Sigmoid colon (tissue), 7 donors: Measurements from ENCODE around the gene OIP5. TPM values are rescaled to one million over a fixed set of nuclear protein-coding genes. Genes with fewer than 3 reads are reported as not detected.
"Not testable (repeated sequence)": the region's sequence is repeated elsewhere in the genome, so short reads cannot be mapped to it uniquely, and the experiment has no call there.

Source experiments
- DNase-seq: peaks from one replicate; pipeline ENCODE4 v3.0.0-alpha.2; 2019
- H3K27ac ChIP-seq, 4 donors: fragments of 200-600 bp; sonication (generic); one replicate each; pipeline ENCODE4 v1.5.1; 2016 to 2019; ENCODE audit warnings: mild to moderate bottlenecking in 1 of 4
- H3K27me3 ChIP-seq, 3 donors: fragments of 200-600 bp; sonication (generic); one replicate each; pipeline ENCODE4 v1.5.1; 2019; ENCODE audit warnings: mild to moderate bottlenecking in 1 of 3
- H3K36me3 ChIP-seq, 4 donors: fragments of 200-600 bp; sonication (generic); one replicate each; pipeline ENCODE4 v1.5.1; 2016 to 2019
- H3K4me1 ChIP-seq, 4 donors: fragments of 200-600 bp; sonication (generic); one replicate each; pipeline ENCODE4 v1.5.1; 2017 to 2019
- H3K4me3 ChIP-seq, 4 donors: fragments of 200-600 bp; sonication (generic); one replicate each; pipeline ENCODE4 v1.5.1; 2017 to 2019; ENCODE audit warnings: mild to moderate bottlenecking in 2 of 4, moderate library complexity in 1 of 4
- H3K9me3 ChIP-seq, 4 donors: fragments of 200-600 bp in 3 of 4; sonication (generic) in 3 of 4; one replicate each; pipeline versions ENCODE4 v1.5.1 to v1.6.1; 2013 to 2019
- EP300 ChIP-seq, 4 donors: sonication (generic); formaldehyde crosslinking; IDR thresholded peaks; one replicate each; pipeline ENCODE4 v1.6.1; 2017; ENCODE audit warnings: antibody characterized with exemption in 4 of 4
- POLR2A ChIP-seq, 2 donors: fragments of 450-650 bp; IDR thresholded peaks; one replicate each; pipeline ENCODE4 v1.6.1; 2016; ENCODE audit warnings: antibody characterized with exemption in 2 of 2, mild to moderate bottlenecking in 2 of 2, moderate library complexity in 2 of 2
- POLR2AphosphoS5 ChIP-seq, 4 donors: sonication (generic); formaldehyde crosslinking; IDR thresholded peaks; one replicate each; pipeline ENCODE4 v1.6.1; 2017; ENCODE audit warnings: antibody characterized with exemption in 4 of 4
- WGBS, 2 donors: extraction: QIAGEN DNeasy Blood & Tissue Kit; methylation state at CpG; one replicate each; pipeline ENCODE4 v1.1.7; 2013; 5-methylcytosine and 5-hydroxymethylcytosine counted together
- intact Hi-C: fragments of 100-400 bp; cut with DNase I; formaldehyde crosslinking; loops from one replicate; pipeline ENCODE4 v1.15.1; 2023
- polyA plus RNA-seq, 3 donors: library from polyadenylated mRNA; stranded (reverse); fragments of 200-250 nt; gene quantifications; one replicate each; pipeline ENCODE4 v1.2.3, GENCODE V29; 2013
- total RNA-seq, 4 donors: library from RNA; depleted of rRNA; stranded (reverse); fragments of >200 nt; gene quantifications; one replicate each; pipeline ENCODE4 v1.1.0, GENCODE V29; 2016
- TF ChIP-seq, protein P1 (sequence below), 4 experiments: fragments of 450-650 bp in 3 of 4; fragments of 200-600 bp in 1 of 4; IDR thresholded peaks; one replicate each; pipeline ENCODE4 v1.5.1; 2016 to 2019; ENCODE audit warnings: antibody characterized with exemption in 4 of 4, mild to moderate bottlenecking in 3 of 4, moderate library complexity in 2 of 4
- donor health status: healthy with polysubstance abuse.
- donor health status: Bipolar disorder and iron deficiency.
- donor health status: healthy.

Gene OIP5
- total and polyA plus RNA-seq, 7 donors = 0.71 to 10.8 (median 1.8) TPM; not detected in 2

DNA sequence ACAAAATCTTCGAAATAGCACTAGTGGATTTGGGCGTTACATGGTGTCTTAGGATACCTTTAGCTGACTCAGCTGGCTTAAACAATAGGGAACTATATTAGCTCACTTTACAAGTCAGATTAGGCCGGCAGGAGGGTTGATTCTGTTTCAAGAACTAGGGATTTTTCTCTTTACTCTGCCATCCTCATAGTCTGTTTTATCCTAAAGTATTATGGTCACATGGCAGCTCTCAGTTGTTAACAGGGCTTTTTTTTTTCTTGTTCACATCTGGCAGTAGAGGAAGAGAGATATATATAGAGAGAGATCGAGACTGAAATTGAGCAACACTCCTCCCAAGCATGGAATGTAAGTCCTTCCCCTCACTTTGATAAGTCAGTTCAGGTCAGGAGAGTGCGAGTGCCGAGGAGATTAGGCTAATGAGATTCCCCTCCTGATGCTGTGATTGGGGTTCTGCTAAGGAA, 68.5 kb downstream of the OIP5 start:
- Histone ChIP-seq H3K9me3 (no peaks in the 10 kb centered on the region), H3K27ac (no peak overlapping the region), H3K27me3 (no peaks in the 10 kb centered on the region), H3K36me3 (peaks cover 0 to 48% (median 26%) of the 10 kb centered on the region in 4 donors), H3K4me3 (no peak overlapping the region), H3K4me1 (no peaks in the 10 kb centered on the region)
- no peak for TF ChIP-seq EP300 (IDR thresholded peaks at IDR 0.05)
- TF ChIP-seq, protein P1, sequence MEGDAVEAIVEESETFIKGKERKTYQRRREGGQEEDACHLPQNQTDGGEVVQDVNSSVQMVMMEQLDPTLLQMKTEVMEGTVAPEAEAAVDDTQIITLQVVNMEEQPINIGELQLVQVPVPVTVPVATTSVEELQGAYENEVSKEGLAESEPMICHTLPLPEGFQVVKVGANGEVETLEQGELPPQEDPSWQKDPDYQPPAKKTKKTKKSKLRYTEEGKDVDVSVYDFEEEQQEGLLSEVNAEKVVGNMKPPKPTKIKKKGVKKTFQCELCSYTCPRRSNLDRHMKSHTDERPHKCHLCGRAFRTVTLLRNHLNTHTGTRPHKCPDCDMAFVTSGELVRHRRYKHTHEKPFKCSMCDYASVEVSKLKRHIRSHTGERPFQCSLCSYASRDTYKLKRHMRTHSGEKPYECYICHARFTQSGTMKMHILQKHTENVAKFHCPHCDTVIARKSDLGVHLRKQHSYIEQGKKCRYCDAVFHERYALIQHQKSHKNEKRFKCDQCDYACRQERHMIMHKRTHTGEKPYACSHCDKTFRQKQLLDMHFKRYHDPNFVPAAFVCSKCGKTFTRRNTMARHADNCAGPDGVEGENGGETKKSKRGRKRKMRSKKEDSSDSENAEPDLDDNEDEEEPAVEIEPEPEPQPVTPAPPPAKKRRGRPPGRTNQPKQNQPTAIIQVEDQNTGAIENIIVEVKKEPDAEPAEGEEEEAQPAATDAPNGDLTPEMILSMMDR (IDR thresholded peaks at IDR 0.05) = no peak
- TF ChIP-seq POLR2AphosphoS5 (IDR thresholded peaks at IDR 0.05) = no peak
- no peak for TF ChIP-seq POLR2A (IDR thresholded peaks at IDR 0.05)
- no peak for DNase-seq
- 82 to 90% methylated on average over 6 of the region's 6 CpGs for WGBS, 2 donors
- intact Hi-C loops = no loop called here

DNA sequence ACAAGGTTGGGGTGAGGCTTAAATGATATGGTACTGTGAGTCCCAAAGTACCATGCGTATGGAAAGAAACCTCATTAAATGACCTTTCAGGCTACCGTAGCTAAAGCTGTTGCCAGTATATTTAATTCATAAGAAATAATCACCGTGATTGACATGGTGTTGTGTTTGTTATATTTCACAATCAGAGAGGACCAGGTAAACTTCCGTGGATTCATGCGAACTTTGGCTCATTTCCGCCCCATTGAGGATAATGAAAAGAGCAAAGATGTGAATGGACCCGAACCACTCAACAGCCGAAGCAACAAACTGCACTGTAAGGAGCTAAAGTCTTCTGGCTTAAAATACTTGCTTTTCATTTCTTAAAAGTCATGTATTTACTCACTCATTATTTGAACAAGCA, 69.8 kb downstream of the OIP5 start:
- intact Hi-C loops = no loop called here
- WGBS, 2 donors = 96 to 97% methylated on average over 8 of the region's 8 CpGs
- TF ChIP-seq, protein P1 (IDR thresholded peaks at IDR 0.05) = no peak
- TF ChIP-seq POLR2AphosphoS5 (IDR thresholded peaks at IDR 0.05) = no peak
- TF ChIP-seq EP300 (IDR thresholded peaks at IDR 0.05) = no peak
- TF ChIP-seq POLR2A (IDR thresholded peaks at IDR 0.05) = no peak

DNA sequence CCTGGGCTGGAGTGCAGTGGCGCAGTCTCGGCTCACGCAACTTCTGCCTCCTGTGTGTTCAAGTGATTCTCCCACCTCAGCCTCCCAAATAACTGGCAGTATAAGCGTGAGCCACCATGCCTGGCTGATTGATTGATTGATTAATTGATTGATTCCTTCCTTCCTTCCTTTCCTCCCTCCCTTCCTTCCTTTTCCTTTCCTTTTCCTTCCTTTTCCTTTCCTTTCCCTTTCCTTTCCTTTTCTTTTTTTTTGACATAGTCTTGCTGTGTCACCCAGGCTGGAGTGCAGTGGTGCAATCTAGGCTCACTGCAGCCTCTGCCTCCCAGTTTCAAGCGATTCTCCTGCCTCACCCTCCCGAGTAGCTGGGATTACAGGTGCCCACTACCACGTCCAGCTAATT, 71.5 kb downstream of the OIP5 start:
- H3K4me1 ChIP-seq, DNase-seq, H3K27ac ChIP-seq, intact Hi-C loops, H3K9me3 ChIP-seq, H3K4me3 ChIP-seq, H3K27me3 ChIP-seq: not testable (repeated sequence)
- WGBS, 2 donors = 96 to 98% methylated on average over 7 of the region's 7 CpGs
- peaks cover 0 to 60% (median 25%) of the 10 kb centered on the region in 4 donors for H3K36me3 ChIP-seq

More for the DNA sequence above, 69.8 kb downstream of the OIP5 start:
- H3K9me3 ChIP-seq = no peaks in the 10 kb centered on the region
- H3K27ac ChIP-seq = no peak overlapping the region
- DNase-seq = no peak
- no peaks in the 10 kb centered on the region for H3K27me3 ChIP-seq
- H3K4me3 ChIP-seq = no peak overlapping the region
- no peaks in the 10 kb centered on the region for H3K4me1 ChIP-seq
- H3K36me3 ChIP-seq = peaks cover 0 to 61% (median 28%) of the 10 kb centered on the region in 4 donors

DNA sequence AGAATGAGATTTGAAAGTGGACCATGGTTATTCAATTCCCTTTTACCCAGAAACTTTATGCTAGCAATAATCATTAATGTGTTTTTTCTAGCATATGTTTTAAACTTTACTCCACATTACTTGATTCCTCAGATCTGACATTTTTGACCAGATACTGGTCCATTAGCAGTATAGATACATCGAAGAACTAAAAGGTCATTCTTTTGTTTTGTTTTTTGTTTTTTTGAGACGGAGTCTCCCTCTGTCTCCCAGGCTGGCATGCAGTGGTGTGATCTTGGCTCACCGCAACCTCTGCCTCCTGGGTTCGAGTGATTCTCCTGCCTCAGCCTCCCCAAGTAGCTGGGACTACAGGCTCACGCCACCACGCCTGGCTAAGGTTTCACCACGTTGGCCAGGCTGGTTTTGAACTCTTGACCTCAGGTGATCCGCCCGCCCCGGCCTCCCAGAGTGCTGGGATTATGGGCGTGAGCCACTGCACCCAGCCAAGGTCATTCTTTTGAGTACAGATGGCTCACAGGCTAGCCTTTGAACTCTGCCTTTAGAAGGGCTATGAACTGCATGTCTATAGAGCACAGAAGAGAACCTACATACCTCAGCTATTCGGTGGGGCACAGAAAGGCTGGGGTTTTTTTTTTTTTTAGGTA, 72.7 kb downstream of the OIP5 start:
- TF ChIP-seq POLR2AphosphoS5 (IDR thresholded peaks at IDR 0.05) (no peak), POLR2A (IDR thresholded peaks at IDR 0.05) (no peak), EP300 (IDR thresholded peaks at IDR 0.05) (no peak)
- TF ChIP-seq, protein P1 (IDR thresholded peaks at IDR 0.05) = no peak
- no peak overlapping the region for H3K27ac ChIP-seq
- H3K36me3 ChIP-seq = peaks cover 0 to 53% (median 20%) of the 10 kb centered on the region in 4 donors
- WGBS, 2 donors = 42 to 65% methylated on average over 12 of the region's 12 CpGs
- H3K4me1 ChIP-seq = no peaks in the 10 kb centered on the region
- H3K4me3 ChIP-seq = no peak overlapping the region
- no peak for DNase-seq
- H3K9me3 ChIP-seq = no peaks in the 10 kb centered on the region
- intact Hi-C loops = no loop called here
- no peaks in the 10 kb centered on the region for H3K27me3 ChIP-seq

Other genes with a start within 250 kb of the OIP5 start
- gene INO80, start 216.3 kb downstream of the OIP5 start, total RNA-seq = 10 to 100 TPM; 17.1 to 36.6 (median 19.4) TPM
- 10 to 100 TPM in 1 of 3 donors, 1 to 10 TPM in 2; 7.2 to 17.9 (median 7.9) TPM for gene INO80, start 216.3 kb downstream of the OIP5 start, polyA plus RNA-seq
- gene EXD1, start 101.8 kb downstream of the OIP5 start, total RNA-seq = not detected
- gene EXD1, start 101.8 kb downstream of the OIP5 start, polyA plus RNA-seq = under 1 TPM in 1 of 3 donors, not detected in 2; 0.03 TPM
- gene CHP1, start 101.3 kb downstream of the OIP5 start, total RNA-seq = 100 to 1,000 TPM; 101 to 118 (median 105) TPM
- gene CHP1, start 101.3 kb downstream of the OIP5 start, polyA plus RNA-seq = 100 to 1,000 TPM; 126 to 270 (median 152) TPM
- 10 to 100 TPM in 1 of 4 donors, 1 to 10 TPM in 2, under 1 TPM in 1; 0.16 to 13.7 (median 1.5) TPM for gene NUSAP1, start 290 bp upstream of the OIP5 start, total RNA-seq
- 10 to 100 TPM in 2 of 3 donors, 1 to 10 TPM in 1; 5.4 to 34.7 (median 10.9) TPM for gene NUSAP1, start 290 bp upstream of the OIP5 start, polyA plus RNA-seq
- 10 to 100 TPM; 13.9 to 17.1 (median 15.4) TPM for gene NDUFAF1, start 69.9 kb upstream of the OIP5 start, total RNA-seq
- 10 to 100 TPM; 16.2 to 20.8 (median 16.7) TPM for gene NDUFAF1, start 69.9 kb upstream of the OIP5 start, polyA plus RNA-seq
- 10 to 100 TPM; 30.5 to 35.7 (median 32.2) TPM for gene RTF1, start 84.5 kb upstream of the OIP5 start, total RNA-seq
- 10 to 100 TPM; 18.6 to 20.4 (median 19.0) TPM for gene RTF1, start 84.5 kb upstream of the OIP5 start, polyA plus RNA-seq
- gene ITPKA, start 161.3 kb upstream of the OIP5 start, total RNA-seq = 1 to 10 TPM in 2 of 4 donors, under 1 TPM in 1, not detected in 1; 0.49 to 1.4 (median 1.4) TPM
- gene ITPKA, start 161.3 kb upstream of the OIP5 start, polyA plus RNA-seq = 10 to 100 TPM; 11.3 to 52.9 (median 28.4) TPM
- 1 to 10 TPM in 3 of 4 donors, not detected in 1; 1.6 to 2.5 (median 1.8) TPM for gene LTK, start 181.2 kb upstream of the OIP5 start, total RNA-seq
- gene LTK, start 181.2 kb upstream of the OIP5 start, polyA plus RNA-seq = 1 to 10 TPM; 4.1 to 4.8 (median 4.6) TPM
- gene RPAP1, start 211.7 kb upstream of the OIP5 start, total RNA-seq = 10 to 100 TPM; 13.8 to 22.2 (median 15.4) TPM
- 10 to 100 TPM in 1 of 3 donors, 1 to 10 TPM in 2; 4.2 to 18.8 (median 4.2) TPM for gene RPAP1, start 211.7 kb upstream of the OIP5 start, polyA plus RNA-seq
- 1 to 10 TPM; 3.9 to 6.6 (median 4.3) TPM for gene TYRO3, start 226.6 kb upstream of the OIP5 start, total RNA-seq
- gene TYRO3, start 226.6 kb upstream of the OIP5 start, polyA plus RNA-seq = 1 to 10 TPM; 1.4 to 4.4 (median 1.8) TPM